Measurements from ENCODE around the gene MFSD12. TPM values are rescaled to one million over a fixed set of nuclear protein-coding genes. Genes with fewer than 3 reads are reported as not detected.
"Not testable (repeated sequence)": the region's sequence is repeated elsewhere in the genome, so short reads cannot be mapped to it uniquely, and the experiment has no call there.

MFSD12 gene
- total RNA-seq, 1 donor from 2014 or later: 23.6 TPM

GRCh38 chr19:3536429-3537100 is 20.8 kb downstream of the MFSD12 start:
- peak; percentile 12 for DNase-seq

- no peak for DNase-seq
Observed at GRCh38 chr19:3535981-3536380, 21.4 kb downstream of the MFSD12 start.

- no peak for DNase-seq
Observed at GRCh38 chr19:3535563-3535965, 21.8 kb downstream of the MFSD12 start.

GRCh38 chr19:3535235-3535535 is 22.2 kb downstream of the MFSD12 start:
- DNase-seq: no peak

- no peak for DNase-seq
Observed at GRCh38 chr19:3534375-3535234, 22.8 kb downstream of the MFSD12 start.

GRCh38 chr19:3533563-3534216 is 23.7 kb downstream of the MFSD12 start:
- no peak for DNase-seq

- DNase-seq: no peak
Observed at GRCh38 chr19:3533033-3533432, 24.4 kb downstream of the MFSD12 start.

GRCh38 chr19:3532154-3532786 is 25.1 kb downstream of the MFSD12 start:
- DNase-seq: no peak

- no peak for DNase-seq
Observed at GRCh38 chr19:3531716-3532115, 25.7 kb downstream of the MFSD12 start.

GRCh38 chr19:3530389-3530788 is 27.0 kb downstream of the MFSD12 start:
- DNase-seq: no peak

- not testable (repeated sequence) for DNase-seq
Observed at GRCh38 chr19:3529299-3529698, 28.1 kb downstream of the MFSD12 start.

GRCh38 chr19:3528539-3529211 is 28.7 kb downstream of the MFSD12 start:
- DNase-seq: no peak

- DNase-seq: no peak
Observed at GRCh38 chr19:3528080-3528479, 29.3 kb downstream of the MFSD12 start.

GRCh38 chr19:3527238-3527910 is 30.0 kb downstream of the MFSD12 start:
- no peak for DNase-seq

GRCh38 chr19:3526507-3527237 is 30.7 kb downstream of the MFSD12 start:
- DNase-seq: no peak

GRCh38 chr19:3524904-3525451 is 32.4 kb downstream of the MFSD12 start:
- DNase-seq: no peak

- DNase-seq: no peak
Observed at GRCh38 chr19:3524078-3524842, 33.1 kb downstream of the MFSD12 start.

- DNase-seq: no peak
Observed at GRCh38 chr19:3523361-3524077, 33.9 kb downstream of the MFSD12 start.
